Smooth muscle cell of the brain vasculature (primary cell): ENCODE data around the gene RNF130.

ENCODE experiments used
- DNase-seq: peaks from one replicate; pipeline ENCODE4 v3.0.0-alpha.2; 2012; ENCODE audit warnings: low read depth, low spot score

The RNF130 gene

DNA sequence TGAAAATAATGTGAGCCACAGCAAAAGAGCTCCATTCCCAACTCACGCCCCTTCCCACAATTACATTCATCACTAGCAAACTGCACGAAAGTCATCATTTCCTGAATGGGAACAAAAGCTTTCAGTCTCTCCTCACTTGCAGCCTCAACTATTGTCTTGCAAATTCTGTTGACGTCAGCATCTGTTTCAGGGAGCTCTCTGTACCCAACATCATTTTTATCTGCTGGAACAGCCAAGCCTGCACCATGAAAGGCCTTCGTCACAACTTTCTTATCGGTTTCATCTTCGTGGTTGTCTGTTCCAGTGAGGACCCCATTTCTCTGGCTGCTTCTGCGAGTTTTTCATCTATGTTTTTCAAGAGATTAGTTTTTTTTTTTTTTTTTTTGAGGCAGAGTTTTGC is 14.3 kb upstream of the RNF130 start:
- no peak for DNase-seq

DNA sequence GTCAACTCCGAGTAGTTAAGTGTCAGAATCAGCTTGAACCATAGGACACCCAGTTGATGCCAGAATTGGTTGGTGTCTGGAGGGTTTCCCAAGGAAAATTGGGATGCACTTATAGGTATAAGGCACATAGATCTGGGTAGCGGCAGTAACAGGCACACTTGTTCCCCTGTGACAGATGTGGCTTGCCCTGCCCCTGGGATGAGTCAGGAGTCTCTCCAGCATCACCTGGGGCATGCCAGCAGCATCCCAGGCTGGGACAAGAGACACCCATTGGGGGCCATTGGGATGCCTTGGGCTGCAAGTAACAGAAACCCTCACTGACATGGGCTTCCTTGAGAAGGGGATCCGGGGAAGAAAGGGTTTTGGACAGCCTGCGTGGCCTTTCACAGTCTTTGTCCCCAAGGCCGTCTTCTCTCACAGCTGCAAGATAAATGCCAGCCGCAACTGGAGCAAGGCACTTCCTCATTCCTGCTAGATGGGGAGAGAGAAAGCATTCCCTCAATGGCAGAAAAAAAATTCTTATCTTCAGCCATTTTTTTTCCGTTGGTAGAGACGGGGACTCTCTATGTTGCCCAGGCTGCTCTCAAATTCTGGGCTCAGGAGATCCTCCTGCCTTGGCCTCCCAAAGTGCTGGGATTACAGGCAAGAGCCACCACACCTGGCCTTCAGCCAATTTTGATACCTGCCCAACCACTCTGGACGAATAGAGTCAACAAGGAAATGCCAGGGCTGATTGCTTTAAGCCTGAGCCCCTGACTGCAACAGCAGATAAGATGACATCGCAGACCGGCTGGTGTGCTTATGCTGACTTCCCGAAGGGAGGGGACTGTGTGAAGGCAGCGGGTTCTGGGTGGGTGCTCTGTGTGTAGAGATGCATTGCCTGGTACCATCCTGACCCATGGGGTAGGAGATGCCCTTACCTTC is 13.3 kb upstream of the RNF130 start:
- DNase-seq = no peak

DNA sequence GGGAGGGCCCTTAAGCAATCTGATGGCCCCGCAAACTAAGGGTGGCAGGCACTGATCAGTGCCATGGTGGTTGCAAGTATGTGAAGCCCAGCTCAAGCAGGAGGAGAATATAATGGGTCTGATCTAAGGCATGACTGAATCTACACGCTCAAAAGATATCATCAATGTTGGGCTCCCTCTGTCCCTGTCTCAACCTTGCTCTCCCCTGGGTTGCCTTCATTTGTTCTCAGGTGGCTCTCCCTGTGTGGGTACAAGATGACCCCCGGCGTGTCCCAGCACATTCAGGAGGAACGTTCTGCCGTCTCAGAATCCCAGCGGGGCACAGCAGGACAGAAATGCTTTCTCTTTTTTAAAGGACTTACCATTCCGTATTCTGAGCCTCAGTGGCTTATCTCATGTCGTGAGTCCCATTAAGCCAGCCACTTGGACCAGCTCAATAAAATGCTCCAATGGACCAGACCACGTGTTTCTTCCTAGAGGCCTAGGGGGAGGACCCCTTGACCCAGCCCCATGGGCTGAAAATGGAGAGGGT is 12.0 kb upstream of the RNF130 start:
- DNase-seq = no peak

- no peak for DNase-seq
These were observed 11.3 kb upstream of the RNF130 start for GRCh38 chr5:180082633-180083420.

DNA sequence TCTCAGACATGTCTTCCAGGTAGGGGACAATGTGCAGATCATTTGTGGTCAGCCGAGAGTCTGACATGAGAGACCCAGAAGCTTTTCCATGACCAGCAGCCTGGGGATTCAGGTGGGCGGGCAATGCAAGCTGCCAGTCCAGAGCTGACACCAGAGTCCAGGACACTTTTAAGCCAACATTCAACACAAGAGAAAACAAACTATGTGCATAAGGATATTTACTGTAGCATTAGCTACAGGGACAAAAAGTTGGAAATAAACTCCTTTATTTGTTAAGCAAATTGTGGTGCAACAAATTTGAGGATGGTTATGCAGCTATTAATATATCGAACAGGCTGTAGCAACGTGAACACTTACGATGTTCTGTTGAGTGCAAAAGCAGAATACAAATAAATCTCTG is 9.9 kb upstream of the RNF130 start:
- DNase-seq = no peak

DNA sequence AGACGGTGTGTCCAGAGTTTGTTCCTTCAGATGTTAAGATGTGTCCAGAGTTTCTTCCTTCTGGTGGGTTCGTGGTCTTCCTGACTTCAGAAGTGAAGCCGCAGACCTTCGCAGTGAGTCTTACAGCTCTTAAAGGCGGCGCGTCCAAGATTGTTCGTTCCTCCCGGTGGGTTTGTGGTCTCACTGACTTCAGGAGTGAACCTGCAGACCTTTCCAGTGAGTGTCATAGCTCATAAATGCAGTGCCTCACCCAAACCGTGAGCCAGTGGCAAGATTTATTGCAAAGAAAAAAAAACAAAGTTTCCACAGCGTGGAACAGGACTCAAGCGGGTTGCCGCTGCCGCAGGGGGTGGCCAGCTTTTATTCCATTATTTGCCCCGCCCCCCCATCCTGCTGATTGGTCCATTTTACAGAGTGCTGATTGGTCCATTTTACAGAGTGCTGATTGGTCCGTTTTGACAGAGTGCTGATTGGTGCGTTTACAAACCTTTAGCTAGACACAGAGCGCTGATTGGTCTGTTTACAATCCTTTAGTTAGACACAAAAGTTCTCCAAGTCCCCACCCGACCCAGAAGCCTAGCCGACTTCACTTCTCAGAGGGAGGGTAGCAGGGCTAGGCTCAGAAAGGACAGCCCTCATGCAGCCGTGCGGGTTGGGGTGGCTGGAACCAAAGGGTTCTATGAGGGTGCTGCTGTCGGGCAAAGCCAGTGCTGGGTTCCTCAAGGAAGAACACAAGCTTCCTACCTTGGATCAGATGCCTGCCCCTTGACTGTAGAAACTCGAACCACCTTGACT is 9.1 kb upstream of the RNF130 start:
- no peak for DNase-seq

GRCh38 chr5:180079702-180080466 is 8.3 kb upstream of the RNF130 start:
- no peak for DNase-seq

GRCh38 chr5:180078348-180078747 is 6.8 kb upstream of the RNF130 start:
- DNase-seq = no peak

DNA sequence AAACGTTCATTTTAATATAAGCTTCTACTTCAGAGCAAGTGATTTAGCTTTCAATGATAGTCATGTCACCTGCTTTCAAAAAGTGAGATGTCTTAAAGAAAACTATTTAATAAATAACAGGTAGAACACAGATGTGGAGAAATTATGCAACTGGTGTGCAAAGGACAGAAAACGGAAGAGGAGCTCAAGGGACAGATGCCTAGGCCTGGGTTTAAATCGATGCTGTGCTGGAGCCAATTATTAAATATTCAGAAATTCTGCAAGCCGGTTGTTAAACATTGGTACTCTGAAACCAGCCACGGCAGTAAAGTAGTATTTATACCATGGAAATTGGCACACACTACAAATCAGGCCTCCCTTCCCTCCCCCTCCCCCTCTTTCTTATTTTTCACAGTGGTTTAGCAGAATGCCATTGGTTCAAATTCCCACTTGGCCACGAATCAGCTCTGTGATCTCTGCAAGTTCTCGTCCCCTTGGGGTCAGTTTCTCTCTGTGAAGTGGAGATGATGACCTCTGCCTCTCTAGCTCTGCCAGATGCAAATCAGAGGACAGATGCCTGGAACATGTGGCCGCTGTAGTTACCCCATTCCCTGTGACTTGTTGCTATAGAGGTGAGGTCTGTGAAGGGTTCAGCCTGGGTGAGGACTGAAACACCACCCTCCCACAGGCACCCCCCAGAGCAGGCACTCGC is 6.2 kb upstream of the RNF130 start:
- no peak for DNase-seq

DNA sequence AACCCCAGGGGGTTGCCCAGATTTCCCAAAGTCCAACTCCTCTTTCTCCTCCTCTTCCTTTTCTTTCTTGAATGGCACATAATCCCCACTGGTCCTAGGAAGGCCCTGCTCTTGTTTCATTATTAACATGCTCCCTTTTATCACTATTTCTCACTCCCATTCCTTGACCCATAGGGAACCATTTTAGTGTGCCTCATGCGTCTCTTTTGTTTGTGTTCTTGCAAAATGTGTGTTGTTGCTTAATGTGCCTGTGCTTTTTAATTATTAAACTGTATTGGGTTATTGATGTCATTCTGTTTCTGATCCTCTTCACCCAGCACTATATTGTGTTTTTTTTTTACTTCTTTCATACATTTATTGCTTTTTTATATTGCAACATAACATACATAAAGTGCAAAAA is 4.1 kb upstream of the RNF130 start:
- DNase-seq = no peak

- no peak for DNase-seq
These were observed 2.9 kb upstream of the RNF130 start for GRCh38 chr5:180074462-180074861.

GRCh38 chr5:180072556-180072955 is 997 bp upstream of the RNF130 start:
- DNase-seq = no peak

DNA sequence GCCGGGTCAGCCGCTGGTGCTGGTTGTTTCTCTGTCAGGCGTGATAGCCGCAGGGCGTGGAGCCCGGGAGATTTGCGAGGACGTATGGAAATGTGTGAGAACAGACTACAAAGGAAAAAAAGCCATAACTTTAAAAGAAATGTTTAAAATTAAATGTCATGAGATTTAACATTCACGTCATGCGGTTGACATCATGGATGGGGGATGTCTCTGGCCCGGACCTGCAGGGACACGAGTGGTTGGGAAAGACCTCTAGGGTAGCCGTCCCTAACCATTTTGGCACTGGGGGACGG is 643 bp upstream of the RNF130 start:
- no peak for DNase-seq

GRCh38 chr5:180070756-180071530 is 616 bp downstream of the RNF130 start:
- no peak for DNase-seq

DNA sequence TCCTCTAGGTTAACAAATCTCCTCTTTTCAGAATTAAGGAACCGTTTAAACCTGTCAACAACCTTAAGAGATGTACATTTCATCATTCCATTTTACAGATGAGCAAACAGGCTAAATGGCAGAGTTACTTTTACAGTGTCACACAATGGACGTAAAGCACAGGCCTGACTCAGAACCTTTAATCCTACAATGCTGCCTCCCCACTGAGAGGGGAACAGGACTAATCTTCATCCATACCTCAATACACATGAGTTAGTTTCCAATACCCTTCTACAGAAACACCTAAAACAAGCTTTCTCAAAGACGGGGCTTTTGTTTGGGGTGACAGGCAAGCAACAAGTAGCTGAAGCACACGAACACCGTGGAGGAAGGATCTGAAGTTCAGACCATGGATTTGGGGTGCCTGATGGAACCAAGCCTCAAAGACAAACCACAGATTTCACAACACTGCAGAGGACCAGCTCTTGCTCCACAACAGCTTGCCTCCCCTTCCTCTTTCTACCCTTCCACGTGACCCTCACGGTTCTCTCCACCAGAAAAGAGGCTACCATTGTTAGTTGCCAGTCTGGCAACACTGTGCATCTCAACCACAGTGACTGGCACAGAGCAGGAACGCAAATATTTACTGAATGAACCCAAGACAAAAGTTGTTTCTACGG is 1.8 kb downstream of the RNF130 start:
- no peak for DNase-seq

DNA sequence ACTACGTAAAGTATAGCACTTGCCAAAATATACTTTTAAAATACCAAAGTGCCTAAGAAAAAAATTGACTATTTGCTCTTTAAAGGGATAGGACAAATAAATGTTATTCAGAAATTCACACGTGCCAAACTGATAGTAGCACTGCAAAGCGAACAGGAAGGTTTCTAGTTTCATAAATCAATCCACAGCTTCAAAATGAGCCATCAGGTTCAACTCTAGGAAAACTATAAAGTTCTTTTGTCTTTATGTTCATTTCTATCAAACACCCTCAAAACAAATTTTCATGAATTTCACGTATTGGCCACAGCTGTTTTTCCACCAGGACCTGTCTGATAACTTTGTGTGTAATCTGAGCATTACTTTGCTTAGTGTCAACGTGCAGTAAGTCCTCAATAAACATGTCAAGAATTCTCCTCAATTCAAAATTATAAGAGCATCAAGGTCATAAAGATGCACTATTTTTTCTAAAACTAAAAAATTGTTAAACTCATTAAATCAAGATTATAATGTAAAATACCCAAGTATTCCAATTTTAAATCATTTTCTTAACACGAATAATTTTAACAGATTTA is 3.0 kb downstream of the RNF130 start:
- no peak for DNase-seq

DNA sequence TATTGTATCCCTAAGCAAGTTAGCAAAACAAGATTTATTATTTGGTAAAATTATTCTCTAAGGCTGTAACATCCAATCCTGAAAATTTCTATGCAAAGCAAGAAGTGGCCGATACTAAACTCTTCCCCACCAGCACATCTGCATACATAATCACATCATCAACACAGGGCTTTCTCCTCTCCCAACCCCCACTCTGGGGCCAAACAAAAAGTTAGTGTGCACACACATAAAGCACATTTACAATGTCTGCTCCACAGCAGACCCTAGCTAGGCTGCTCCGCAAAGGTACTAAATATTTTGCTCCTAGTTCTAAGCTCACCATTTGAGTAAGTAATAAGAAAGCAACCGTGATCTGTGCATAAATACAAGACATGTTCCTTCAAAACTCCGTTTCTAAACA is 3.6 kb downstream of the RNF130 start:
- DNase-seq = no peak

DNA sequence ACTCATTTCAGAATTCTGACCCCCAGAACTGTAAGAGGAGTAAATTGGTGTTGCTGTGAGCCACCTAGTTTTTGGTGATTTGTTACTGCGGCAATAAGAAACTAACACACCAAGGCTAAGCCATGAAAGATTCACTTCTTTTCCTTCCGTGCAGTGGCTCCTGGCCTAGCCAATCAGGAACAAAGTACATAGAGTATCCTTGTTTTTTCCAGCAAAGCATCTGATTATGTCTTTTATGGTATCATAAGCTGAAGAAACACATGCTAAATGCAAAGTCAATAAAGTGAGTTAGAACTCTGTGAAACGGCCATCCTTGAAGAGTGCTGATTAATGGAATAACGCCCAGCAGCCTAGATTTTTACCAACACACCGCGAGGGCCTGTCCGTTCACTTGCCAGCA is 11.4 kb downstream of the RNF130 start:
- DNase-seq = no peak

GRCh38 chr5:180059326-180059725 is 12.2 kb downstream of the RNF130 start:
- no peak for DNase-seq
